Uterus (tissue), 2 donors: ENCODE results near the gene HECW1.

ENCODE experiments used
- POLR2A ChIP-seq, 2 donors: fragments of 450-650 bp; IDR thresholded peaks; one replicate each; pipeline ENCODE4 v1.6.1; 2016; ENCODE audit warnings: antibody characterized with exemption in 2 of 2, mild to moderate bottlenecking in 1 of 2, moderate library complexity in 1 of 2
- TF ChIP-seq, protein P1 (sequence below), 4 experiments: fragments of 200-600 bp in 2 of 4; fragments of 450-650 bp in 2 of 4; sonication (generic) in 2 of 4; IDR thresholded peaks; one replicate each; pipeline ENCODE4 v1.5.1; 2016 to 2019; ENCODE audit warnings: antibody characterized with exemption in 4 of 4, mild to moderate bottlenecking in 2 of 4, moderate library complexity in 1 of 4

DNA sequence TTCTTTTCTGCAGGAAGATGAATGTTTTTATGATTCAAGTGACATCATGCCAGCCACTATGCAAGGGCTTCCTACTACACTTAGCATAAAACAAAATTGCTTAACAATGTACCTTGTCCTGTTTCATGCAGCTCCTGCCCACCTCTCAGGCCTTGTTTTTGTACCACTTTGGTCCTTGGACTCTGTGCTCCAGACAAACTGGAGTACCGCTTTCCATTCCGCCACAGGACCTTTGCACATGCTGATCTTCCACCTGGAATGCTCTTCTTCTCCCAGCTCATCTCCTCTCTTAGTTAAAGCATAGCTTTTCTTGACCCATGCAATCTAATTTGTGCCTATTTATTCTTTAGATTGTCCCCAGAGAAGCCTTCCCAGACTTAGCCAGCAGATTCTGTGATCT, 393.0 kb downstream of the HECW1 start:
- TF ChIP-seq, protein P1, sequence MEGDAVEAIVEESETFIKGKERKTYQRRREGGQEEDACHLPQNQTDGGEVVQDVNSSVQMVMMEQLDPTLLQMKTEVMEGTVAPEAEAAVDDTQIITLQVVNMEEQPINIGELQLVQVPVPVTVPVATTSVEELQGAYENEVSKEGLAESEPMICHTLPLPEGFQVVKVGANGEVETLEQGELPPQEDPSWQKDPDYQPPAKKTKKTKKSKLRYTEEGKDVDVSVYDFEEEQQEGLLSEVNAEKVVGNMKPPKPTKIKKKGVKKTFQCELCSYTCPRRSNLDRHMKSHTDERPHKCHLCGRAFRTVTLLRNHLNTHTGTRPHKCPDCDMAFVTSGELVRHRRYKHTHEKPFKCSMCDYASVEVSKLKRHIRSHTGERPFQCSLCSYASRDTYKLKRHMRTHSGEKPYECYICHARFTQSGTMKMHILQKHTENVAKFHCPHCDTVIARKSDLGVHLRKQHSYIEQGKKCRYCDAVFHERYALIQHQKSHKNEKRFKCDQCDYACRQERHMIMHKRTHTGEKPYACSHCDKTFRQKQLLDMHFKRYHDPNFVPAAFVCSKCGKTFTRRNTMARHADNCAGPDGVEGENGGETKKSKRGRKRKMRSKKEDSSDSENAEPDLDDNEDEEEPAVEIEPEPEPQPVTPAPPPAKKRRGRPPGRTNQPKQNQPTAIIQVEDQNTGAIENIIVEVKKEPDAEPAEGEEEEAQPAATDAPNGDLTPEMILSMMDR (IDR thresholded peaks at IDR 0.05), result no peak
- no peak for TF ChIP-seq POLR2A (IDR thresholded peaks at IDR 0.05)
